Measurements from ENCODE around the gene CALR3. TPM values are rescaled to one million over a fixed set of nuclear protein-coding genes. Genes with fewer than 3 reads are reported as not detected.
"Not testable (repeated sequence)": the region's sequence is repeated elsewhere in the genome, so short reads cannot be mapped to it uniquely, and the experiment has no call there.

CALR3 gene
- total RNA-seq, 1 donor from 2014 or later: not detected

DNA sequence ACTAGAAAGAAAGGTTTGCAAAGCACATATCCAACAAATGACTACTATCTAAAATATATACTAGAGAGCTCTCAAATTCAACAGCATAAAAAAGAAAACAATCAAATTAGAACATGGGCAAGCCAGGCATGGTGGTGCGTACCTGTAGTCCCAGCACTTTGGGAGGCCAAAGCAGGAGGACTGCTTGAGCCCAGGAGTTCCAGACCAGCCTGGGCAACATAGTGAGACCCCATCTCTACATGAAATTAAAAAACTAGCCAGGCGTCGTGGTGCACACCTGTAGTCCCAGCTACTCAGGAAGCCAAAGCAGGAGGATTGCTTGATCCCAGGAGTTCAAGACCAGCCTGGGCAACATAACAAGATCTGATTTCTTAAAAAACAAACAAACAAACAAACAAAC, 47.1 kb downstream of the CALR3 start:
- H3K36me3 Mint-ChIP-seq (ENCODE audit: low read depth): peaks cover 15% of the 10 kb centered on the region
- peak overlapping the region; percentile 84 for H3K27ac Mint-ChIP-seq
- H3K4me3 Mint-ChIP-seq: peak overlapping the region; percentile 28
- intact Hi-C loops (cut with micrococcal nuclease); H3K9me3 Mint-ChIP-seq; DNase-seq; H3K27me3 Mint-ChIP-seq: not testable (repeated sequence)
- H3K4me1 Mint-ChIP-seq: peaks cover 37% of the 10 kb centered on the region

DNA sequence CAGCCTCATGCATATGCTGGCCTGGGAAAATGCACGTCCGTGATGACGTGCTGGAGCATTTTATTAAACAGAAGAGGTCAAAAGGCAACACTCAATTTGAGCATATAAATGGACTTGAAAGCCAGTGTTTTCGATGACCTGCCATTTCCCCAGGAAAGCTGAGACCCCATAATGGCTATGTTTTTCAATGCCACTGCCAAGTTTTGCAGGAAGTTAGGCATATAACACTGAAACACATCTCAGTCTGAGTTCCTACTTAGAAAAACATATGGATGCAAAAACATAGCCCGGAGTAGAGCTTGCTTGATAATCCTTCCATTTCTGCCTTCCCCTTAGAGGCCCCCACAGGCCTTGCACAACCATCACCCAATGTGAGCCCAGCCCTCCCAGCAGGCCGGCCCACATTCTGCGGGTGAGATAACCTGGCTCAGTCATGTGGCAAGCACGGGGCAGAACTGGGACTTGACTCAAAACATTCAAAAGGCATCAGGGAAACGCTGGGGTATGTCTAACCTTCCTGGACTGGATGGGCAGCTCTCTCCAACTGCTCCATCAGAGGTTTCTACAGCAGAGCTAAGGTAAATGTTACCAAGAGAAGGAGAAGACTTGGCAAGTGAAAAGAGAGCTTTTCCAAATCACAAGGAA, 49.1 kb downstream of the CALR3 start:
- Mint-ChIP-seq H3K36me3 (ENCODE audit: low read depth) (peaks cover 16% of the 10 kb centered on the region), H3K4me3 (no peak overlapping the region), H3K27me3 (no peaks in the 10 kb centered on the region), H3K9me3 (peaks cover 3% of the 10 kb centered on the region), H3K27ac (peak overlapping the region; percentile 50), H3K4me1 (peaks cover 38% of the 10 kb centered on the region)
- intact Hi-C loops (cut with micrococcal nuclease): no loop called here
- DNase-seq: peak; percentile 69

DNA sequence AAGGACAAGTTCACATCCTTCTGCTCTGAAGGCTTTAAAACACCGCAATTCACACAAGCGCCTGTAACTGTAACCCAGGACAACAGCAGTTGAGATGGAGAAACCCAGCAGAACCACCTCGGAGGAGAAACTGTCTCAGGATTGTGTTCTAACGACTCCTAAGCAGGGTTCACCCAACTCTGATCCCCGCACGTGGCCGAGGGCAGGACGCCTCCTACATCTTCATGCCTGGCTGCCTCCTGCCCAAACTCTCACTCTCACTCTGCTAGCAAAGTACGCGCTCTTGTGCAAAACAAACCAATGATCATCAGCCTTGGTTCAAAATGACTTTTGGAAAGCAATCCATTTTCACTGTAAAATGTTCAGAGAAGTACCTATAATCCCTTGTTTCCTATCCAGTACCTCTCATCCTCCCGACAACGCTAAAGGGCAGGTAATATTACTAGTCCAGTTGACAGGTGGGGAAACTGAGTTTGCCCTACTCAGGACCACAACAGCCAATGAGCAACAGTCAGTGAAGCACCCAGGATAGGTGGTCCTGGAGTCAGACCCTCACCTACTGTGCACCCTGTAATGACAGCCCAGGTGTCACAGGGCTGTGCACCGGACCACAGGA, 49.8 kb downstream of the CALR3 start:
- Mint-ChIP-seq H3K27me3 (no peaks in the 10 kb centered on the region), H3K9me3 (peaks cover 3% of the 10 kb centered on the region), H3K27ac (no peak overlapping the region), H3K4me3 (no peak overlapping the region), H3K4me1 (peaks cover 38% of the 10 kb centered on the region), H3K36me3 (ENCODE audit: low read depth) (peaks cover 15% of the 10 kb centered on the region)
- no peak for DNase-seq
- intact Hi-C loops (cut with micrococcal nuclease): no loop called here

GRCh38 chr19:16445238-16446107, 50.5 kb downstream of the CALR3 start:
- peaks cover 3% of the 10 kb centered on the region for H3K9me3 Mint-ChIP-seq
- H3K27ac Mint-ChIP-seq: peak overlapping the region; percentile 9
- H3K27me3 Mint-ChIP-seq: no peaks in the 10 kb centered on the region
- H3K4me3 Mint-ChIP-seq: no peak overlapping the region
- peaks cover 38% of the 10 kb centered on the region for H3K4me1 Mint-ChIP-seq
- H3K36me3 Mint-ChIP-seq (ENCODE audit: low read depth): peaks cover 20% of the 10 kb centered on the region
- intact Hi-C loops (cut with micrococcal nuclease): no loop called here
- no peak for DNase-seq

DNA sequence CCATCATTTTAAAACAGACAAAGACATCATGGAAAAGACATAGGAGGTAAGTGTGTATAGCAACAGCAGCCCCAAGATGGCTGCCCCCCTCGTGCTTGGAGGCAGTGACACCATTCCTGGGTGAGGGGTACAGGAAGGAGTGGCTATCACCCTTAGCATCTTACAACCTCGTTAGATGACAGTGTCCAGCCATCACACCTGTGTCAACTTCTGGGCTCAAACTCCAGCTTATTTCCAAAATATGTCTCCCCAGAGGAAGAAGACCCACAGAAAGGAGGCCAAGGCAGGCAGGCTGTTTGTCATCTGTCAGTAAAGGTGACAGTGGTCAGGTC, 51.7 kb downstream of the CALR3 start:
- peaks cover 14% of the 10 kb centered on the region for H3K36me3 Mint-ChIP-seq (ENCODE audit: low read depth)

DNA sequence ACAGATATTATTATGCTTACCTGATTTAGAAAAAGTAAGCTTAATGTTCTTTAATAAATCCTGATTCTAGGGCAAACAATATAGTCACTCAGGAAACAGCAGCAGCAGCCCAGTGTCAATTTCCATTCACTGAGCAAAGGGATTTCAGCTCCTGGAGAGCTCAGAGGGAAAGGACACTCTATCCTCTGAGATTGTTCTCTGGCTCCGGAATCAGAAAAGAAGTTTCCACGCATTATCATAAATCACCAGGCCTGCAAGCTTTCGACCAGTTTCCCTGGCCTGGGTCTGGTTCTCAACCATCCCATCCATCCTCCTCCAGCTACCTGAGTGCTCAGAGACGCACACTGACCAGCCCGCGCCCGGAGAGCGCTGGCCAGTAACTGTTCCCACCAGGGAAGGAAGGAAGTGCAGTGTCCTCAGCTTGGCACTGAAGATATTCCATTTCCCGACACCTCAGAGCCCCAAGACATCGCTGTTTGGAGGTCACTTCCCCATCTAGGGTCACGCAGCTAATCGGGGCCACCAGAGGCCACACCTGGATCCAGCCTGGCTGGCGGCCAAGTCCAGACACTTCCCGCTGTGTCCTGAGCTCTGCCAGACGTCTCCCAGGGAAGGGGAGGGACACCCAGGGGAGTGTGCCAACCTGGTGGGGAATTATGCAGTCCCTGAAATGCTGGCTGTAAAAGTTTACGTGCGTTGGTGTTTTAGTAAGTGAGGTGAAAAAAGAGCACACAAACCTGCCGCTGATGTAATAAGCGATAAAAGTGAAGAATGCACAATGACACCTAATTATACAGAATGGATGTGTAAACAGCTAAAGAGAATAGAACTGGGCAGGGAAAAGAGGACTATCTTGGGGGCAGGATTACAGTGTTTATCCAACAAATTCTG, 53.3 kb downstream of the CALR3 start:
- no peak for DNase-seq
- H3K9me3 Mint-ChIP-seq: no peaks in the 10 kb centered on the region
- peaks cover 23% of the 10 kb centered on the region for H3K4me1 Mint-ChIP-seq
- H3K36me3 Mint-ChIP-seq (ENCODE audit: low read depth): peaks cover 14% of the 10 kb centered on the region
- intact Hi-C loops (cut with micrococcal nuclease): no loop called here
- no peak overlapping the region for H3K4me3 Mint-ChIP-seq
- H3K27ac Mint-ChIP-seq: no peak overlapping the region
- no peaks in the 10 kb centered on the region for H3K27me3 Mint-ChIP-seq

More for the DNA sequence above, 51.7 kb downstream of the CALR3 start:
- H3K4me3 Mint-ChIP-seq: no peak overlapping the region
- H3K27ac Mint-ChIP-seq: peak overlapping the region; percentile 1
- H3K4me1 Mint-ChIP-seq: peaks cover 31% of the 10 kb centered on the region
- intact Hi-C loops (cut with micrococcal nuclease): no loop called here
- DNase-seq: no peak
- no peaks in the 10 kb centered on the region for H3K9me3 Mint-ChIP-seq
- no peaks in the 10 kb centered on the region for H3K27me3 Mint-ChIP-seq

DNA sequence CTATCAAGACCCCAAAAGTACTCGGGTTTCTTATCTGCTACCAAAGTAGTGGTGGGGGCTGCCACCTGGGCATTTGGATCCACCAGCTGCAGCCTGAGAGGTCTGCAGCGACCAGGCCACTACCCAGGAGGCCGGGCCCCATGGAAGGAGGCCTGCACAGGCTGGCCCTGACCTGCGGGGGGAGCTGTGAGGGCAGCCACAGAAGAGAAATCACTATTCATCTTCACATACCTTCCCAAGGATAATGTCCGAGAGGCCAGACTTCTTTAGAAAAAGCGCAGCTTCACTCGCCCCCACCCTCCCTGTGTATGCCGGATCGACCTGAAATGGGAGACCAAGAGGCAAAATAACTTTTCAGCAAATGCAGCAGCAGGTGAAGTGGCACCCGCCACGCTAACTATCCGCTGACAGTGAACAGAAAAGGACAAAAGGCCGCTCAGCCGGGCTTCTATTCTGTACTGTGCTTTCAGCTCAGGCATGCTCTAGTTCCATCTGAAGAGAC, 54.3 kb downstream of the CALR3 start:
- intact Hi-C loops (cut with micrococcal nuclease): no loop called here
- peak; percentile 70 for DNase-seq
- Mint-ChIP-seq H3K36me3 (ENCODE audit: low read depth) (peaks cover 18% of the 10 kb centered on the region), H3K27ac (no peak overlapping the region), H3K9me3 (no peaks in the 10 kb centered on the region), H3K4me3 (no peak overlapping the region), H3K27me3 (no peaks in the 10 kb centered on the region), H3K4me1 (peaks cover 15% of the 10 kb centered on the region)

- H3K27me3 Mint-ChIP-seq: no peaks in the 10 kb centered on the region
- H3K4me3 Mint-ChIP-seq: no peak overlapping the region
- no peak overlapping the region for H3K27ac Mint-ChIP-seq
- peaks cover 27% of the 10 kb centered on the region for H3K36me3 Mint-ChIP-seq (ENCODE audit: low read depth)
- no peaks in the 10 kb centered on the region for H3K9me3 Mint-ChIP-seq
- H3K4me1 Mint-ChIP-seq: peaks cover 4% of the 10 kb centered on the region
- no peak for DNase-seq
- intact Hi-C loops (cut with micrococcal nuclease): no loop called here
These were observed 59.1 kb downstream of the CALR3 start for GRCh38 chr19:16436780-16437332.

GRCh38 chr19:16435999-16436650, 59.8 kb downstream of the CALR3 start:
- intact Hi-C loops (cut with micrococcal nuclease): no loop called here
- Mint-ChIP-seq H3K27me3 (no peaks in the 10 kb centered on the region), H3K27ac (peak overlapping the region; percentile 37), H3K9me3 (no peaks in the 10 kb centered on the region), H3K36me3 (ENCODE audit: low read depth) (peaks cover 29% of the 10 kb centered on the region), H3K4me1 (peaks cover 4% of the 10 kb centered on the region), H3K4me3 (no peak overlapping the region)
- DNase-seq: no peak

- Mint-ChIP-seq H3K27ac (peak overlapping the region; percentile 37), H3K4me3 (no peak overlapping the region), H3K27me3 (no peaks in the 10 kb centered on the region), H3K9me3 (no peaks in the 10 kb centered on the region), H3K36me3 (ENCODE audit: low read depth) (peaks cover 28% of the 10 kb centered on the region), H3K4me1 (peaks cover 4% of the 10 kb centered on the region)
- DNase-seq: no peak
- intact Hi-C loops (cut with micrococcal nuclease): no loop called here
These were observed 60.6 kb downstream of the CALR3 start for GRCh38 chr19:16435238-16435917.

DNA sequence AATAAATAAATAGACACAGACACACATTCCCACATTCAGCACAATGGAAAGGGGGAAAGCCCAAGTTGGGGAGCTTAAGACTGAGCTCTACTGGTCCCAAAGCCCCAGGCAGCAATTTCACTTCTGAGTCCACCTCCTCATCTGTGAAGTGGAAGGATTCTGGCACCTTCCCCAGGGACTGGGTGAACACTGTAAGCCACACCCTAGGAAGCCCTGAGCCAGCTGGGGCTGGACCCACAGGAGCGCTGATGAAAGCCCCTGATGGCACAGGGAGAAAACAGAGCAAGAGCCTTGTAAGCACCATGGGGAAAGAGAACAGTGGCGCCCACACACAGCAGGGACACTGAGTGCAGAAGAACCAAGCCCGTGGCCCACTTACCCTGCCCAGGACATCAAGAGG, 62.0 kb downstream of the CALR3 start:
- Mint-ChIP-seq H3K27ac (no peak overlapping the region), H3K36me3 (ENCODE audit: low read depth) (peaks cover 29% of the 10 kb centered on the region), H3K4me3 (no peak overlapping the region), H3K9me3 (no peaks in the 10 kb centered on the region), H3K27me3 (no peaks in the 10 kb centered on the region), H3K4me1 (peaks cover 9% of the 10 kb centered on the region)
- intact Hi-C loops (cut with micrococcal nuclease): no loop called here
- no peak for DNase-seq

- Mint-ChIP-seq H3K27me3 (no peaks in the 10 kb centered on the region), H3K27ac (peak overlapping the region; percentile 32), H3K36me3 (ENCODE audit: low read depth) (peaks cover 40% of the 10 kb centered on the region), H3K4me3 (no peak overlapping the region), H3K4me1 (peaks cover 18% of the 10 kb centered on the region), H3K9me3 (no peaks in the 10 kb centered on the region)
- no peak for DNase-seq
- intact Hi-C loops (cut with micrococcal nuclease): no loop called here
These were observed 66.2 kb downstream of the CALR3 start for GRCh38 chr19:16429759-16430091.
